Mesodermal cell (in vitro differentiated cells): ENCODE data around the gene DAZL.

Experiments
- H3K27ac ChIP-seq: 2 replicates; pipeline ENCODE4 v1.7.0; 2013; ENCODE audit warnings: mild to moderate bottlenecking, low read depth, low read length, moderate library complexity; ENCODE audit not compliant: severe bottlenecking
- H3K36me3 ChIP-seq: 2 replicates; pipeline ENCODE4 v1.7.1; 2013; ENCODE audit warnings: mild to moderate bottlenecking, low read length, moderate library complexity; ENCODE audit not compliant: control insufficient read depth, insufficient read depth
- H3K4me1 ChIP-seq: one replicate; pipeline ENCODE4 v1.7.1; 2013; ENCODE audit warnings: mild to moderate bottlenecking, low read length; ENCODE audit not compliant: insufficient read depth, control insufficient read depth, poor library complexity, severe bottlenecking
- H3K4me3 ChIP-seq: 2 replicates; pipeline ENCODE4 v1.7.0; 2013; ENCODE audit warnings: low read length, control low read depth, mild to moderate bottlenecking; ENCODE audit not compliant: insufficient read depth, poor library complexity, severe bottlenecking; ENCODE audit errors: extremely low read depth
- H3K9me3 ChIP-seq: 2 replicates; pipeline ENCODE4 v1.7.1; 2013; ENCODE audit warnings: mild to moderate bottlenecking, low read length, moderate library complexity; ENCODE audit not compliant: control insufficient read depth
- WGBS, 2 experiments: methylation state at CpG; one replicate each; pipeline ENCODE4 v1.1.5; 2013; ENCODE audit warnings: missing lambda C conversion rate in 2 of 2; ENCODE audit not compliant: insufficient coverage in 2 of 2; 5-methylcytosine and 5-hydroxymethylcytosine counted together

DAZL gene

GRCh38 chr3:16559653-16560365 lies 45.4 kb downstream of the DAZL start:
- 89 to 98% methylated on average over 5 of the region's 5 CpGs for WGBS, 2 experiments
- no peak overlapping the region for H3K27ac ChIP-seq
- peaks cover 3% of the 10 kb centered on the region for H3K9me3 ChIP-seq
- no peaks in the 10 kb centered on the region for H3K36me3 ChIP-seq
- no peaks in the 10 kb centered on the region for H3K4me1 ChIP-seq
- H3K4me3 ChIP-seq, result no peak overlapping the region

GRCh38 chr3:16554126-16554525 lies 51.1 kb downstream of the DAZL start:
- Histone ChIP-seq H3K9me3 (no peaks in the 10 kb centered on the region), H3K36me3 (no peaks in the 10 kb centered on the region), H3K4me3 (no peak overlapping the region), H3K27ac (no peak overlapping the region), H3K4me1 (no peaks in the 10 kb centered on the region)
- WGBS, 2 experiments, result 74 to 94% methylated on average over 4 of the region's 4 CpGs

- Histone ChIP-seq H3K36me3 (no peaks in the 10 kb centered on the region), H3K4me3 (no peak overlapping the region), H3K27ac (no peak overlapping the region), H3K4me1 (no peaks in the 10 kb centered on the region), H3K9me3 (no peaks in the 10 kb centered on the region)
- WGBS, 2 experiments, result 70 to 94% methylated on average over 1 to 2 of the region's 3 CpGs
Measured at GRCh38 chr3:16552757-16553156, 52.5 kb downstream of the DAZL start.

- H3K27ac ChIP-seq, result no peak overlapping the region
- H3K4me3 ChIP-seq, result no peak overlapping the region
- H3K9me3 ChIP-seq, result no peaks in the 10 kb centered on the region
- no peaks in the 10 kb centered on the region for H3K36me3 ChIP-seq
- H3K4me1 ChIP-seq, result no peaks in the 10 kb centered on the region
- WGBS, 2 experiments, result 91 to 95% methylated on average over 2 to 4 of the region's 4 CpGs
Measured at GRCh38 chr3:16551342-16551976, 53.8 kb downstream of the DAZL start.

GRCh38 chr3:16550676-16551341 lies 54.4 kb downstream of the DAZL start:
- WGBS, 2 experiments, result 43 to 50% methylated on average over 2 of the region's 7 CpGs
- Histone ChIP-seq H3K4me1 (no peaks in the 10 kb centered on the region), H3K36me3 (no peaks in the 10 kb centered on the region), H3K27ac (no peak overlapping the region), H3K9me3 (no peaks in the 10 kb centered on the region), H3K4me3 (no peak overlapping the region)

- no peaks in the 10 kb centered on the region for H3K4me1 ChIP-seq
- H3K27ac ChIP-seq, result no peak overlapping the region
- 33 to 93% methylated on average over 1 to 2 of the region's 4 CpGs for WGBS, 2 experiments
- no peaks in the 10 kb centered on the region for H3K36me3 ChIP-seq
- H3K4me3 ChIP-seq, result no peak overlapping the region
- H3K9me3 ChIP-seq, result no peaks in the 10 kb centered on the region
Measured at GRCh38 chr3:16550305-16550675, 54.9 kb downstream of the DAZL start.

- no peaks in the 10 kb centered on the region for H3K4me1 ChIP-seq
- no peak overlapping the region for H3K4me3 ChIP-seq
- H3K36me3 ChIP-seq, result no peaks in the 10 kb centered on the region
- H3K27ac ChIP-seq, result no peak overlapping the region
- no peaks in the 10 kb centered on the region for H3K9me3 ChIP-seq
- WGBS, 2 experiments, result 100% methylated on average over 1 to 2 of the region's 4 CpGs
Measured at GRCh38 chr3:16548721-16549120, 56.5 kb downstream of the DAZL start.

GRCh38 chr3:16547561-16548357 lies 57.5 kb downstream of the DAZL start:
- H3K4me3 ChIP-seq, result no peak overlapping the region
- no peak overlapping the region for H3K27ac ChIP-seq
- WGBS, 2 experiments, result 92 to 98% methylated on average over 3 to 4 of the region's 4 CpGs
- no peaks in the 10 kb centered on the region for H3K36me3 ChIP-seq
- no peaks in the 10 kb centered on the region for H3K9me3 ChIP-seq
- H3K4me1 ChIP-seq, result no peaks in the 10 kb centered on the region

GRCh38 chr3:16546186-16547010 lies 58.8 kb downstream of the DAZL start:
- H3K4me1 ChIP-seq, result no peaks in the 10 kb centered on the region

More at GRCh38 chr3:16546186-16547010, 58.8 kb downstream of the DAZL start:
- no peak overlapping the region for H3K4me3 ChIP-seq
- no peaks in the 10 kb centered on the region for H3K9me3 ChIP-seq
- 90% methylated on average over 8 to 10 of the region's 12 CpGs for WGBS, 2 experiments
- no peak overlapping the region for H3K27ac ChIP-seq
- no peaks in the 10 kb centered on the region for H3K36me3 ChIP-seq
